Upper lobe of right lung (tissue), 1 donor: ENCODE data around the gene APAF1. TPM values are rescaled to one million over a fixed set of nuclear protein-coding genes. Genes with fewer than 3 reads are reported as not detected.

Source experiments
- ATAC-seq: fragments of 200-7000 bp; cut with Tn5 transposase; one replicate; pipeline ENCODE4 v1.9.1; 2020; ENCODE audit warnings: mild to moderate bottlenecking, moderate library complexity
- DNase-seq: peaks from one replicate; pipeline ENCODE4 v3.0.0-alpha.2; 2020
- H3K27ac ChIP-seq: fragments of 200-600 bp; one replicate; pipeline ENCODE4 v1.8.0; 2022
- H3K27me3 ChIP-seq: fragments of 200-600 bp; one replicate; pipeline ENCODE4 v1.8.0; 2022; ENCODE audit warnings: mild to moderate bottlenecking
- H3K36me3 ChIP-seq: fragments of 200-600 bp; one replicate; pipeline ENCODE4 v1.8.0; 2022
- H3K4me1 ChIP-seq: fragments of 200-600 bp; one replicate; pipeline ENCODE4 v1.8.0; 2022
- H3K4me3 ChIP-seq: fragments of 200-600 bp; one replicate; pipeline ENCODE4 v1.8.0; 2022; ENCODE audit warnings: mild to moderate bottlenecking
- H3K9me3 ChIP-seq: fragments of 200-600 bp; one replicate; pipeline ENCODE4 v1.8.0; 2022
- CTCF ChIP-seq: fragments of 200-600 bp; IDR thresholded peaks from one replicate; pipeline ENCODE4 v1.8.0; 2022; ENCODE audit warnings: antibody characterized with exemption
- intact Hi-C: fragments of 100-400 bp; cut with DNase I; formaldehyde crosslinking; loops from one replicate; pipeline ENCODE4 v1.11.0; 2022
- total RNA-seq: library from RNA; stranded (reverse); fragmentation: NEBNext Ultra II Directional; extraction: Animal tissue kit (Norgen Biotek cat#: 25700); gene quantifications from one replicate; pipeline ENCODE4 v1.2.1, GENCODE V29; 2021
- donor health status: DM: no; HTN: yes; CAD: no; lungs with severe emphysema.

APAF1 gene
- total RNA-seq, 1 donor from 2014 or later = 23.4 TPM

- H3K4me1 ChIP-seq = peaks cover 7% of the 10 kb centered on the region
- DNase-seq = no peak
- no peak overlapping the region for H3K27ac ChIP-seq
- peak; percentile 54 for ATAC-seq
- TF ChIP-seq CTCF = no peak
- peaks cover 43% of the 10 kb centered on the region for H3K36me3 ChIP-seq
- no peak overlapping the region for H3K4me3 ChIP-seq
- intact Hi-C loops = no loop called here
- H3K9me3 ChIP-seq = no peaks in the 10 kb centered on the region
- no peaks in the 10 kb centered on the region for H3K27me3 ChIP-seq
Observed at GRCh38 chr12:98699586-98699985, 54.5 kb downstream of the APAF1 start.

DNA sequence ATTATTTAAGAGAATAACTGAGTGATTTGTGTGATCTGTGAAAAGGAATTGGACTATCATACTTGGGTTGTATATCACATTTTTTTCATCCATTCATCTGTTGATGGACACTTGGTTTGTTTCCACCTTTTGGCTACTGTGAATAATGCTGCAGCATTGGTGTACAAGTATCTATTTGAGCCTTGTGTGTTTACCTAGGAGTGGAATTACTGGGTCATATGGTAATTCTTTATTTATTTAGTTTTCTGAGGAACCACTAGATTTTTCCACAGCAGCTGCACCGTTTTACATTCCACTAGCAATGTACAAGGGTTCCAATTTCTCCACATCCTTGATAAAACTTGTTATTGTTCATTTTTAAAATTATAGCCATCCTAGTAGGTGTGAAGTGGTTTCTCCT, 56.1 kb downstream of the APAF1 start:
- DNase-seq = no peak
- Histone ChIP-seq H3K4me3 (no peak overlapping the region), H3K36me3 (peaks cover 36% of the 10 kb centered on the region), H3K4me1 (peaks cover 7% of the 10 kb centered on the region), H3K9me3 (no peaks in the 10 kb centered on the region), H3K27ac (no peak overlapping the region), H3K27me3 (no peaks in the 10 kb centered on the region)
- intact Hi-C loops = no loop called here
- no peak for ATAC-seq
- no peak for TF ChIP-seq CTCF

- H3K4me1 ChIP-seq = no peaks in the 10 kb centered on the region
- no peaks in the 10 kb centered on the region for H3K9me3 ChIP-seq
- DNase-seq = no peak
- no peak for TF ChIP-seq CTCF
- ATAC-seq = no peak
- intact Hi-C loops = no loop called here
- no peaks in the 10 kb centered on the region for H3K27me3 ChIP-seq
- no peak overlapping the region for H3K27ac ChIP-seq
- H3K4me3 ChIP-seq = no peak overlapping the region
- H3K36me3 ChIP-seq = peaks cover 68% of the 10 kb centered on the region
Observed at GRCh38 chr12:98709022-98709421, 63.9 kb downstream of the APAF1 start.

GRCh38 chr12:98714426-98714825, 69.3 kb downstream of the APAF1 start:
- H3K4me3 ChIP-seq = no peak overlapping the region
- intact Hi-C loops = no loop called here
- ATAC-seq = no peak
- no peak overlapping the region for H3K27ac ChIP-seq
- TF ChIP-seq CTCF = no peak
- no peaks in the 10 kb centered on the region for H3K4me1 ChIP-seq
- no peaks in the 10 kb centered on the region for H3K27me3 ChIP-seq
- no peaks in the 10 kb centered on the region for H3K9me3 ChIP-seq
- peaks cover 66% of the 10 kb centered on the region for H3K36me3 ChIP-seq
- DNase-seq = no peak

- intact Hi-C loops = no loop called here
- Histone ChIP-seq H3K36me3 (peaks cover 54% of the 10 kb centered on the region), H3K27ac (no peak overlapping the region), H3K4me1 (no peaks in the 10 kb centered on the region), H3K9me3 (no peaks in the 10 kb centered on the region), H3K27me3 (no peaks in the 10 kb centered on the region), H3K4me3 (no peak overlapping the region)
- ATAC-seq (no peak), DNase-seq (no peak)
- TF ChIP-seq CTCF = no peak
Observed at GRCh38 chr12:98719515-98720504, 74.7 kb downstream of the APAF1 start.
